GM15510 (cell line): ENCODE results near the gene GATD1.

Experiments
- POLR2A ChIP-seq: IDR thresholded peaks from 3 replicates; pipeline ENCODE4 v1.6.1; 2011; ENCODE audit warnings: borderline replicate concordance; ENCODE audit not compliant: insufficient read length; ENCODE audit errors: extremely low read depth

Gene GATD1, protein sequence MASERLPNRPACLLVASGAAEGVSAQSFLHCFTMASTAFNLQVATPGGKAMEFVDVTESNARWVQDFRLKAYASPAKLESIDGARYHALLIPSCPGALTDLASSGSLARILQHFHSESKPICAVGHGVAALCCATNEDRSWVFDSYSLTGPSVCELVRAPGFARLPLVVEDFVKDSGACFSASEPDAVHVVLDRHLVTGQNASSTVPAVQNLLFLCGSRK

GRCh38 chr11:777288-778255, at the start of gene GATD1:
GATD1 (minus strand) TSS chr11:777487; CDS start chr11:777462, 25 bp downstream.
- peak; percentile 99 for TF ChIP-seq POLR2A

DNA sequence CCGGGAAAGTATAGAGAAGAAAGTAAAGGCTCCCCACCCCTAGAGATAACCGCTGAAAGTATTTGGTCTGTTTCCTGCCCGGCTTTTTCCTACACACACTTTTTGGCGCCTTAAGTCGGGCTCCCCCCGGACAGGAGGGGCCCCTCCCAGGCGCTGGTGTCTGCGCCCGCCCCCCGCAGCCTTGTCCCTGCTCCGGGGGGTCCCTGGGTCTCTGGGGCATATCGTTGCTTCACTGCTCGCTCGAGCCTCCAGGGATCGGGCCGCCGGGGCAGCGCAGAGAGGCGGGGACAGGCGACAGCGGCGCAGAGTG, 49.5 kb upstream of the GATD1 start:
- TF ChIP-seq POLR2A, result no peak

- no peak for TF ChIP-seq POLR2A
Observed at GRCh38 chr11:826227-826621, 48.9 kb upstream of the GATD1 start.

DNA sequence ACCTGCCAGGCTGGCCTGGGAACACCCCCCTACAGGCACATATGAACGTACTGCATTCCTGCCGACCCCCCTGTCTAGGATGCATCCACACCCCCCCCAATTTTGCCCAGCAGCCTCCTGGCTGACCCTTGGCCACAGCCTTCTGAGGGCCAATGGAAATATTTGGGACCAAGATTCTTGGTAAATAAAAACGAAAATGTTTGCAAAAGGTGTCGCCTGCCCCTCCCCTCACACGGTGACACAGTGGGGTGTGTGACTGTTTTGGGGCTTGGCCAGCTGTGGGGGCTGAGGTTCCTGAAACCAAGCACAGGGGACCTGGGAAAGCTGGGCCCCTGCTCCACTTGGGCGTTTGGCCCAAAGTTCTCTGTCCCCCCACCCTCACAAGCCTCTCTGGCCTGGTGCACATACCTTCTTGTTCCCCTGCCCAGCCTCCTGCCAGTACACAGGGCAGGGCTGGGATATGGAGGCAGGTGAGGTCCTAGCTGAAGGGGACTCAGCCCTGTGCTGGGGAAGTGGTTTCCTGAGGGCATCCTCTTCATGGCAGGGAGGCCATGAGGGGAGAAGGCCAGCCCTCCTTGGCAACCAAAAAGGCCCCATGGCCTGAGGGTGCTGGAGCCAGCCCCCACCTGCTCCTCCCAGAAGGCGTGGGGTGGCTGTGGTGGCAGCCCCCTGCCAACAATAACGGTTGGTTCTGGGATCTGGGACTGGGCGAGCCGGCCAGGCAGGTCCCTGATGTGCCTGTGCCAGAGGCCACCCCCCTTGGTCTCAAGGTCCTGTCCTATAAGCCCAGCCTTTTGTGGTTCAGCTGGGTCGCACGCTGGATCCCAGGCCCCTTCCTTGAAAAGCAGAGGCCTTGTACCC, 48.3 kb upstream of the GATD1 start:
- no peak for TF ChIP-seq POLR2A

- TF ChIP-seq POLR2A, result no peak
Observed at GRCh38 chr11:824942-825341, 47.7 kb upstream of the GATD1 start.

GRCh38 chr11:824292-824880, 47.1 kb upstream of the GATD1 start:
- TF ChIP-seq POLR2A, result no peak

- TF ChIP-seq POLR2A, result no peak
Observed at GRCh38 chr11:823441-824291, 46.4 kb upstream of the GATD1 start.

DNA sequence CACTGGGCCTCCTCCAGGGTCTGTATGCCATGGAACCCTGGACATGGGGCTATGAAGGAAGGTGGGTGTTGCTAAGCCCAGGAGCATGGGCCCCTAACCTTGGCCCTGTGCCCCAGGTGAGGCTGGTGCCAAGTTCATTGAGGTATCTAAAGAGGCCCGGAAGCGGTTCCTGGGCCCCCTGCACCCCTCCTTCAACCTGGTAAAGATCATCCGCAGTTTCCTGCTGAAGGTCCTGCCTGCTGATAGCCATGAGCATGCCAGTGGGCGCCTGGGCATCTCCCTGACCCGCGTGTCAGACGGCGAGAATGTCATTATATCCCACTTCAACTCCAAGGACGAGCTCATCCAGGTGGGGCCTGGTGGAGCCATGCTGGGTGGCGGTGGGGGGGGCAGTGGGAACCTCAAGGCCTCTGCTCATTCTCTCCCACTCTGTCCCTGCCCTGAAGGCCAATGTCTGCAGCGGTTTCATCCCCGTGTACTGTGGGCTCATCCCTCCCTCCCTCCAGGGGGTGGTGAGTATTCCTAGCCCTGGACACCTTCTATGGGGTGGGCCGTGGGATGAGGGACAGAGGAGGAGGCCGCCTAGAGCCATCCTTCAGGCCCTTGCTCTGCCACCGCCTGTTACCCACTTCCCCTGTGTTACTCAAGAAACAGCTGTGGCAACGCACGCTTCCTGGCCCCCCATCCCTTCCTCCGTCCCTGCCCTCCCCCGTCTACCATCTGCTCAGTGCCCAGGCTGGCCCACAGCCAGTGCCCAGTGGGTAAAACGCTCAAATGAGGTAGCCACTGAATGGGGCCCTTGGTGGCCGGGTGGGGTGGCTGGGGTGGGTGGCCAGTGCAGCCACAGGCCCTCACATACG, 44.5 kb upstream of the GATD1 start:
- TF ChIP-seq POLR2A, result no peak

DNA sequence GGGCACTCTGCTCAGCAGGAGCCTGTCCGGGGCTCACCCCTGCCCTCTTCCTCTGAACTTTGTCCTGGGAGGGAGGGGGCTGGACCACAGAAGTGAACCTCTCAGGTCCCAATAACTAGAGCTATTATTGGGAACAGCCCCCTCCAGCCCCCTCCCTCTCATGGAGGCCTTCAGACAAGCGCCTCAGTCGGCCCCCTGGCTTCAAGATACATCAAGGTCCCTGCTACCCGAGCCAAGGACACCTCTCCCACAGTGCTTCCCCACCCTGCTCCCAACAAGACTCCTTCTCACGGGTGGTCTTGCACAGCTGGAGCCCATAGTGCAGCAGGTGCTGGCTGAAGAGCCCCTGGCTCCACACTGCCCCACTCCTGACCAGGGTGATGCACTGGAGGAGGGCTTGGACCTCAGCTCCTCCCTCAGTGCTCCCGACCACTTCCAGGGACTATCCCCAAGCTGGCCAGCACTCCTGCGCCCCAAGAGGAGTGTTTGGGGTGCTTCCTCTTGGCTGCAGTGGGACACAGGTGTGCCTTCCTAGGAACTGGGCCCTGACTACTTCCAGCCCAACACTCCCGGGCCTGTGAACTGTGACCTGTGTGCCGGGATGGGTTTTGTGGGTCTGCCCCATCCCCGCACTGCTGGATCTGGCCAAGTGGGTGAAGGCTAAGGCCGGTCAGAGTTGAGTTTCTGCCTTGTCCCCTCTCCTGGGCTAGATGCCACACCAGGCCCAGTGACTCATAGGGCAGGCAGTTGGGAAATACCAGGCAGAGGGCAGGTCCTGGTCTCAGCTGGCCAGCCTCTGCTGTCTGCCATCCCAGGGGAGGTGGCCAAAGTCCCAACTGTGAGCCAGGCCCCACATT, 43.6 kb upstream of the GATD1 start:
- TF ChIP-seq POLR2A, result no peak

DNA sequence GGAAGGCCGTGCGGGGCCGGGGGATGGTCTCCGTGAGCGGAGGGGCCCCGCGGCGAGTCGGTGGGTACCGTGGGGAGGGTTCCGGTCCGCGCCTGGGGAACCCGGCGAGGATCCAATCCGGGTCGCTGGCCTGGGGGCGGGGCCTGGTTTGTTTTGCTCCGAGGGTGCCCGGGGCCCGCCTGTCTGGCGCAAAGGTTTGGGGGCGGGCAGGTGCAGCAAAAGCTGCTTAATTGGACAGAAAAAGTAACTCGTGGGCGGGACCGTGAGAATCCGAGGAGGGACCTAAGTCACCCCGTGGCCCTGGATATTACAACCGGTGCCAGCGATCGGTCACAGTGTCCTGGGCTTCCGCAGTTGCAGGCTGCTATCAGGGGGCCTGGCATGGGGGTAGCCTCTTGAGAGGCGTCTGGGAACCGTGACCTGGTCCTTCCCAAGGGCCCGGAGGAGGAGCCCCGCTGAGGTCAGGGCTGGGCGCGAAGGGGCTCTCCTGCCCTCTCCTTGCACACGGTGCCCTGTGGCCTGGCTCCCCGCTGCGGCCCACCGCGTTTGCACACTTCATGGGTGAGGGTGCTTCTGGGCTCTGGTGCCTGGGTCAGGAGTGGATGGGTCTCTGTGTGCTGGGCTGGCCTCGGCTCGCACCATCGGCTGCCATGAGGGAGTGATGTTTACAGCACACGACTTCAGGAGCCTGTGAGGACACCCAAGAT, 42.8 kb upstream of the GATD1 start:
- no peak for TF ChIP-seq POLR2A

DNA sequence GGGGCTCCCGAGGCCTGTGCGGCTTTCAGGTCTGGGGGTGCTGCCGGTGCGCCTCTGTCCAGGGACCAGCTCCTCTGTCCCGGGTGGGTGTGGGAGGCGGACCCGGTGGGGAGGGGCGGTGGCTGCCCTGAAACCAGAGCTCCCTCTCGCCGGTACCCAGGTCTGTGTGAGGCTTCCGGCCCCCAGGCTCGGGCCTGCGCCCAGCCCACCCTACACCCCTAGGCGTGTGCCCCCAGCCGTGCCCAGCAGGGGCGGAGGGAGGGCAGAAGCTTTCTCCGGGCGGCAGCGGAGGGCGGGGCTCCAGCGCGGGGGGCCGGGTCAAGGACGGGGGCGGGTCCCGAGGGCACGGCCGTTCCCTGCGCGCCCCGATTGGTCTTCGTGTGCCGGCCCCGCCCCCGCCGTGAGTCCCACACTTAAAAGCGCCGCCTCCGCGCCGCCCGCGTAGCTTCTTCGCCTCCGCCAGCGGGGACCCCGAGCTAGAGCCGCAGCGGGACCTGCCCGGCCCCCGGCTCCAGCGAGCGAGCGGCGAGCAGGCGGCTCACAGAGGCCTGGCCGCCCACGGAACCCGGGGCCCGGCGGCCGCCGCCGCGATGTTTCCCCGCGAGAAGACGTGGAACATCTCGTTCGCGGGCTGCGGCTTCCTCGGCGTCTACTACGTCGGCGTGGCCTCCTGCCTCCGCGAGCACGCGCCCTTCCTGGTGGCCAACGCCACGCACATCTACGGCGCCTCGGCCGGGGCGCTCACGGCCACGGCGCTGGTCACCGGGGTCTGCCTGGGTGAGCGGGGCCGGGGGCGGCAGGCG, 42.0 kb upstream of the GATD1 start:
- peak; percentile 95 for TF ChIP-seq POLR2A
